ENCODE results near the gene PLS1.

Gene PLS1

GRCh38 chr3:142615171-142615570, 19.0 kb downstream of the PLS1 start:
- Histone ChIP-seq H3K4me3 (ENCODE audit: low read depth, low read length) (no peak overlapping the region), H3K36me3 (no peaks in the 10 kb centered on the region), H3K9me3 (peaks cover 2% of the 10 kb centered on the region; the same call in 1 of the 2 replicates), H3K4me1 (peaks cover 5% of the 10 kb centered on the region; the same call in 1 of the 2 replicates), H3K27me3 (no peaks in the 10 kb centered on the region)
- TF ChIP-seq, protein P1, sequence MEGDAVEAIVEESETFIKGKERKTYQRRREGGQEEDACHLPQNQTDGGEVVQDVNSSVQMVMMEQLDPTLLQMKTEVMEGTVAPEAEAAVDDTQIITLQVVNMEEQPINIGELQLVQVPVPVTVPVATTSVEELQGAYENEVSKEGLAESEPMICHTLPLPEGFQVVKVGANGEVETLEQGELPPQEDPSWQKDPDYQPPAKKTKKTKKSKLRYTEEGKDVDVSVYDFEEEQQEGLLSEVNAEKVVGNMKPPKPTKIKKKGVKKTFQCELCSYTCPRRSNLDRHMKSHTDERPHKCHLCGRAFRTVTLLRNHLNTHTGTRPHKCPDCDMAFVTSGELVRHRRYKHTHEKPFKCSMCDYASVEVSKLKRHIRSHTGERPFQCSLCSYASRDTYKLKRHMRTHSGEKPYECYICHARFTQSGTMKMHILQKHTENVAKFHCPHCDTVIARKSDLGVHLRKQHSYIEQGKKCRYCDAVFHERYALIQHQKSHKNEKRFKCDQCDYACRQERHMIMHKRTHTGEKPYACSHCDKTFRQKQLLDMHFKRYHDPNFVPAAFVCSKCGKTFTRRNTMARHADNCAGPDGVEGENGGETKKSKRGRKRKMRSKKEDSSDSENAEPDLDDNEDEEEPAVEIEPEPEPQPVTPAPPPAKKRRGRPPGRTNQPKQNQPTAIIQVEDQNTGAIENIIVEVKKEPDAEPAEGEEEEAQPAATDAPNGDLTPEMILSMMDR (IDR thresholded peaks at IDR 0.05; ENCODE audit: low read depth, low read length), result no peak
- no peak for DNase-seq

DNA sequence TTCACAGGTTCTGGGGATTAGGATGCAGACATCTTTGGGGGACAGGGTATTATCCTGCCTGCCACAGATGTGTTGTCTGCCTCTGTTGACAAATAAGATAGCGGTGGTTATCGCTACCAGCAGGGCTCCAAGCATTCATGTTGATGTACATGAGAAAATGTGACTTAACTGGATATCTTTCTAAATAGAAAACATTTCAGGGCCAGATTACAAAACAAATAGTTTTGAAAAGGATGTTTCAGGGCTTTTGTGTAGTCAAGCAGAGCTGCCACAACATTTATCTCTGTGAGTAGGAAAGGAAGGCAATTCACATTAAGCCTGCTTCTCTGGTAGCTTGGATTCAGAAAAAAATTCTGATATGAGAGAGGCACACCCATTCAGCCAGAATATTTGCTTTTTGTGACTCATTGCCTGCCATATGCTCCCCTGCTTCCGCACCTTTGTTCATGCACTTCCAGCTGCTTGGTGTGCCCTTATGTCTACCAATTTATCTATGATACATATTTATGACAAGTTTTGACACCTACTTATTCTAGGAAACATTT, 22.8 kb downstream of the PLS1 start:
- Histone ChIP-seq H3K4me1 (peaks cover 5% of the 10 kb centered on the region; the same call in 1 of the 2 replicates), H3K9me3 (peaks cover 2% of the 10 kb centered on the region; the same call in 1 of the 2 replicates), H3K27me3 (no peaks in the 10 kb centered on the region), H3K4me3 (ENCODE audit: low read depth, low read length) (no peak overlapping the region), H3K36me3 (no peaks in the 10 kb centered on the region)
- TF ChIP-seq, protein P1 (IDR thresholded peaks at IDR 0.05; ENCODE audit: low read depth, low read length), result no peak
- DNase-seq, result no peak

- H3K4me3 ChIP-seq (ENCODE audit: low read depth, low read length), result no peak overlapping the region
- no peaks in the 10 kb centered on the region for H3K4me1 ChIP-seq
- no peak for DNase-seq
- H3K9me3 ChIP-seq, result no peaks in the 10 kb centered on the region
- TF ChIP-seq, protein P1 (IDR thresholded peaks at IDR 0.05; ENCODE audit: low read depth, low read length), result no peak
- no peaks in the 10 kb centered on the region for H3K27me3 ChIP-seq
- H3K36me3 ChIP-seq, result no peaks in the 10 kb centered on the region
Observed at GRCh38 chr3:142622405-142622804, 26.2 kb downstream of the PLS1 start.

DNA sequence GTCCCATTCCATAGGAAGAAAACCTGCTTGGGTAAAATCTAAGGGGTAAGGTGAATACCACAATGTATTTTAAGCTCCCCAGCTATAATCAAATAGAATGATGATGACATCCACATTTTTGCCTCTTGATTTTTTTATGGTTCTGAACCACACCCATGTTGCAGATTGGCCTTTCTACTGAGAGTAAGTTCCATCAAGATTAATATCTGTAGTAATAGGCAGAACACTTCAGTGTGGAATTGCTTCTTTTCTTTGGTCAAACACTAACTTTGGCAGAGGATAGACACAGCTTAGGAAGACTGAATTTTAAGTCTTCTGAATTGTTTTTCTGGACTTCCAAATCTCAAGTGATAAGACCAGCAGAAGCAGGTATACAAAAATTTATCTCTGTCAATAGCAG, 27.0 kb downstream of the PLS1 start:
- H3K4me3 ChIP-seq (ENCODE audit: low read depth, low read length), result no peak overlapping the region
- no peaks in the 10 kb centered on the region for H3K9me3 ChIP-seq
- TF ChIP-seq, protein P1 (IDR thresholded peaks at IDR 0.05; ENCODE audit: low read depth, low read length), result no peak
- no peak for DNase-seq
- no peaks in the 10 kb centered on the region for H3K36me3 ChIP-seq
- no peaks in the 10 kb centered on the region for H3K4me1 ChIP-seq
- H3K27me3 ChIP-seq, result no peaks in the 10 kb centered on the region

DNA sequence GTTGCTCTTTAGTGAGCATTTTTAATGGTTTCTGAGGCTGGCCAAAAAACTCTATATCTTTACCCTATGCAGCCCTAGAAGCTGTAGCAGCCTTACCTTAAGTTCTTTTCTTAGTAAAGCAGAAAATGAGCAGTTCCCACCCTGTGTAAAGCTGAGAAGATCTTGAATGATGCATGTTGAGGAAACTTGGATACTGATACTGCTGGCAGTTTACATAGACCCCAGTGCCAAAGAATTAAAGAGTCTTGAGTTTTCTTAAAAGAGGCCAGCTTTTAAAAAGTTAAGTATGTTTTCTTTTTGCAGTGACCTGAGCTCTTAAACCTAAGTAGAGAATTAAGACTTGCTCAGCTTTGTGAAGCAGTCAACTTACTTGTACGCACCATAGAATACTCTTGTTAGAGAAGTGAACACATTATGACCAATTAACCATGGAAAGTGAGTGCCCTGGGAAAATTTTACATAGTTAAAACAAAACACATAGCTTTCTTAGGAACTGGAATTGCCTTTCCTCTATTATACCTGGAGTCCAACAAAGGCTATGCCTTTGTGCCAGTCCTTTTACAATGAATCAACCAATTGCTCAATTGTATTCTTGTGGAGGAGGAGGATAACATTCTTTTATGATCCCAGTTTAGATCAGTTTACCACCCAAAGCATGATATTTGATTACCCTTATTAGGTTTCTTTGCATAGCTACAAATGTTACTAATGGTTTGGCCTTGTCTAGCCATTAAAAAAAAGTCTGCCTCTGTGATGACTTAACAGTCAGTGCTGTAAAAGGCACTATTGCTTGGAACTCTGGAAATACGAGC, 28.4 kb downstream of the PLS1 start:
- no peaks in the 10 kb centered on the region for H3K9me3 ChIP-seq
- H3K27me3 ChIP-seq, result no peaks in the 10 kb centered on the region
- no peak overlapping the region for H3K4me3 ChIP-seq (ENCODE audit: low read depth, low read length)
- no peaks in the 10 kb centered on the region for H3K36me3 ChIP-seq
- no peak for DNase-seq
- TF ChIP-seq, protein P1 (IDR thresholded peaks at IDR 0.05; ENCODE audit: low read depth, low read length), result no peak
- H3K4me1 ChIP-seq, result no peaks in the 10 kb centered on the region

DNA sequence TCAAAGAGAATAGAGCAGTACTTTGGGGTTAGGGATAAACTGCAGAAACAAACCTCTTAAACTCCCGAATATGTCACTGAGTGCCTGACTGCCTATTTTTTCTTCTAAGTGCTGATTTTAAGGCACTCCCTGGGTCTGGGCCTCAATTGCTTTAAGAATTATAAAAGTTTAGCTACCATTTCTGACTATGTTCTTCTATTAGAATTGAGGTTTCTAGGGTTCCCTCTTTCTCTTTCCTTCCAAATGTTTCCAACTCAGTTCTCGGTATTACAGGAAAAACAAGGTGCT, 28.9 kb downstream of the PLS1 start:
- TF ChIP-seq, protein P1 (IDR thresholded peaks at IDR 0.05; ENCODE audit: low read depth, low read length), result no peak

More for the DNA sequence above, 28.9 kb downstream of the PLS1 start:
- no peaks in the 10 kb centered on the region for H3K9me3 ChIP-seq
- no peak for DNase-seq
- H3K4me3 ChIP-seq (ENCODE audit: low read depth, low read length), result no peak overlapping the region
- no peaks in the 10 kb centered on the region for H3K27me3 ChIP-seq
- H3K36me3 ChIP-seq, result no peaks in the 10 kb centered on the region
- no peaks in the 10 kb centered on the region for H3K4me1 ChIP-seq
